ENCODE measurements around the gene SCN8A. TPM values are rescaled to one million over a fixed set of nuclear protein-coding genes. Genes with fewer than 3 reads are reported as not detected.
"Not testable (repeated sequence)": the region's sequence is repeated elsewhere in the genome, so short reads cannot be mapped to it uniquely, and the experiment has no call there.

Gene SCN8A
- 0.54 TPM for total RNA-seq

DNA sequence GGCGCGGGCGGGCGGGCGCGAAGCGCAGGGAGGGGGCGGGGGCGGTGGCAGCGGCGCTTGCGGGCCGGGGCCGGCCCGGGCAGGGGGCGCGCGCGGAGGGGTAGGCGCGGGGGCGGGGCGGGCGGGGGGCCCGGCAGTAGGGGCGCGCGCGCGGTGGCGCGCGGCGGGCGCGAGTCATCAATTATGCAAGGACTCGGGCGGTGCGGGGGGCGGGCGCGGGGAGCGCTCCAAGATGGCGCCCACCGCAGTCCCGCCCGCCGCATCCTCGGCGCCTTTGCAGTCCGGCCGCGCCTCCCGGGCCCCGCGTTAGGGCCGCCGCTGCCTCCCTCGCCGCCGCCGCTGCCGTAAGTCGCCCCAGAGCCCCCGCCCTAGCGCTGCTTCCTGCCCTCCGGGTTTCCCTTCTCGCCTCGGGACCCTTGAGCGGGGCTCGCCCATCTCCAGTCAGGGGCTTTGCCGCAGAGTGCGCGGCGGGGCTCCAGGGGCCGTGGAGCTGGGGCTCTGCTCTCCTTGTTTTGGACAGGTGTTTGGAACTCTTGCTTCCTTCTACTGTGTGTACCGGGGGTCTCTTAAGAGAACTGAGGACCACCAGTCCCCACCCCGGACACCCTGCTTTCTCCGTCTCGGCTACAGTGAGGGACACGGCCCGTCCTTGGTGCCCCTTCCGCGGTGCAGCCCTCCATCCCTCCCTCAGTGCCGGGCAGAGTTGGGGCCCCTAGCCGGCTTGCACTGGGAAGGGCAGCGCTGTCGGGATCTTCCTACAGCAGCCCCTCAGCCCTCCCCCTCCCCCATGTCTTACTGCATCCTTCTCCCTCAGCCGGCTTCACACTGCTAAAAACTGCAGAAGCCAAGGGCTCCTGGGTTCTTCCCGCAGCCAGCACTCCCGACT lies at the start of gene SCN8A:
Gene SCN8A (plus strand): TSS at position 218 of the 886 bp plus-strand sequence. CDS start 71,585 bp downstream, outside the sequence.
- peak in 2 of 3 donors; percentile 45 to 55 for DNase-seq (ENCODE audit: low read depth in 2 of 3, low spot score in 2 of 3)

DNA sequence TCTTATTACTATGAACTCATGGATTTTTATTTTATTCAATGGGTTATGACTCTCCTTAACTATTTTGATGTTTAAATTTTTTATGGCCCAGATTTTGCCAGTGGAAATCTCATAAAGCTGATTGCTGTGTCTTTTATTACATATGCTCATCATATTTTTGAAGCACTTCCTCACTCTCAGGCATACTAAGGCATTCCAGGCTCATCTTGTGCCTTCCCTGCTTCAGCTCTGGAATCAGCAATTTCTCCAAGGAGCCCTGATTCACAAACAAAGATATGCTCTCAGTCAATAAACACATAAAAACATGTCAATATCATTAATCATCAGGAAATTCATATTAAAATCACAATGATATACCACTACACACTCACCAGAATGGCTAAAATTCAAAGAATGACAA lies 44.9 kb upstream of the SCN8A start:
- no peak for DNase-seq (ENCODE audit: low read depth in 2 of 3, low spot score in 2 of 3)

DNA sequence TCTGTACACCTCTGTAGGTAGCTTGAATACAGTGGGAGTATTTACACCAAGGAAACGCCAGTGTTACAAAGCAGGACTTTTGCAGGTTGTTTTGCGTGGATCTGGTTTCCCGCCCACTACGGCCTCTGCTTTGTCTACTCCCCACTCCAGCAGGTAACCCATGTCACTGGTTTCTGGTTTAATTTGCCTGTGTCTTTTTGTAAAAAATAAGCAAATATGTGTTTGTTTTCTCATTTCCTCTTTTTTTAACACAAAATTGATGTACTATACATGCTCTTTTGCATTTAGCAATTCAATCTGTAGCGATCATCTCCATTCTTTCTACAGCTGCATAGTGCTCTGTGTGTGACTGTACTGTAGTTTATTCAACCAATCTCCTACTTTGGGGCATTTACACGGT lies 43.4 kb upstream of the SCN8A start:
- no peak for DNase-seq (ENCODE audit: low read depth in 2 of 3, low spot score in 2 of 3)

DNA sequence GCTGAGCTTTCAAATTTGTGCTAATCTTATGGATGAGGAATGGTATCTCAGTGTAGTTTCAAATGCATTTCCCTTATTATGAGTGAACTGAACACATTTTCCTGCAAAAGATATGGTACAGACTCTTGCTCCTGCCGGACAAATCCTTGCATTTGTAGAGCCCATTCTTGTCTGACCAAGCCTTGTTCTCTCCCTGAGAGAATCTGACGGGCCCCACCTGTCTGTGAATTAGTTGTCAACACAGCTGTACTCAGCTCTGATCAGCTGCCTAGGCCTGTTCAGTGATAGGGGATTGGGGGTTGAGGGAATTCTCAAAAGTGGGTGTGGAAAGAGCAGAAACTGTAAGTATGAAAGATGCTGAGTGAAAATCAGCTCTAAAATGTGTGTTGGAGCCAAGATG lies 42.8 kb upstream of the SCN8A start:
- no peak for DNase-seq (ENCODE audit: low read depth in 2 of 3, low spot score in 2 of 3)

DNA sequence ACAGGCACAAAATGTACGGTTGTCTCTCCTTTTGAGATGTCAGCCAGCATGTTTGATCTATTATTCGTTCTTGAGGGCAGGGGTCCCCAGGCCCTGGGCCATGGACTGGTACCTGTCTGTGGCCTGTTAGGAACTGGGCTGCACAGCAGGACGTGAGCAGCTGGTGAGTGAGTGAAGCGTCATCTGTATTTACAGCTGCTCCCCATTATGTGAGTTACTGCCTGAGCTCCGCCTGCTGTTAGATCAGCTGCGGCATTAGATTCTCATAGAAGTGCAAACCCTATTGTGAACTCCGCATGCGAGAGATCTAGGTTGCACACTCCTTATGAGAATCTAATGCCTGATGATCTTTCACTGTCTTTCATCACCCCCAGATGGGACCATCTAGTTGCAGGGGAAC lies 41.4 kb upstream of the SCN8A start:
- DNase-seq (ENCODE audit: low read depth in 2 of 3, low spot score in 2 of 3) = no peak

GRCh38 chr12:51568271-51569032 lies 22.6 kb upstream of the SCN8A start:
- DNase-seq (ENCODE audit: low read depth in 2 of 3, low spot score in 2 of 3) = not testable (repeated sequence)

DNA sequence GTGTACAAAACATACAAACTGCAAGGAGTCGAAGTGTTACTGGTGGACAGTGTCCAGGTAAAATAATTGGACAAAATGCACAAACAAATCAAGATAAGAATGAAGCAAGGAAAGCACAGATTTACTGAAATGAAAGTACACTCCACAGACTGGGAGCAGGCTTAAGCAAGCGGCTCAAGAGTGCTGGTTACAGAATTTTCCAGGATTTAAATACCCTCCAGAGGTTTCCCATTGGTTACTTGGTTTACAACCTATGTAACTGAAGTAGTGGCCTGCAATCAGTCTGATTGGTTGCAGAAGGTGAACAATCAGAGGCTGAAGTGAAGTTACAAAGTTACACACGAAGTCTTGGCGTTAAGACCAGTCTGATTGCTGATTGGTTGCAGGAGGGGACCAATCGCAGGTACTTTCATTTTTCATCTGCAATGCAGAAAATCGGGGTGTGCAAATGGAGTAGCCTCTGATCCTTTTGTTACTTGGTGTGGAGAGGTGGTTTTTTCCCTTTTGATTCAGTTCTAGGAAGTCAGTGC lies 11.6 kb upstream of the SCN8A start:
- DNase-seq (ENCODE audit: low read depth in 2 of 3, low spot score in 2 of 3) = no peak

DNA sequence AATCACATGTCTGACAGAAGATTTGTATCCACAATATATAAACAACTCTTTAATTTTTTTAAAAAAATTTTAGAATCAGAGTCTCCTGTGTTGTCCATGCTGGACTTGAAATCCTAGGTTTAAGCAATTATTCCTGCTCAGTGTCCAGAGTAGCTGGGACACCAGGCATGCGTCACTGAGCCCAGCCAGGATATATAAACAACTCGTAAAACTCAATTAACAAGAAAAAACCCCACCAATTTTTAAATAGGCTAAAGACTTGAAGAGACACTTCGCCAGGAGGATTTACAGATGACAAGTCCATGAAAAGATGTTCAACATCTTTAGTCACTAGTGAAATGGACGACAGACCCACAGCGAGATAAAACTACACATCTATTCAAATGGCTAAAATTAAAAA lies 2.0 kb upstream of the SCN8A start:
- no peak for DNase-seq (ENCODE audit: low read depth in 2 of 3, low spot score in 2 of 3)

- DNase-seq (ENCODE audit: low read depth in 2 of 3, low spot score in 2 of 3) = no peak
Measured at GRCh38 chr12:51589557-51590176, 1.4 kb upstream of the SCN8A start.

DNA sequence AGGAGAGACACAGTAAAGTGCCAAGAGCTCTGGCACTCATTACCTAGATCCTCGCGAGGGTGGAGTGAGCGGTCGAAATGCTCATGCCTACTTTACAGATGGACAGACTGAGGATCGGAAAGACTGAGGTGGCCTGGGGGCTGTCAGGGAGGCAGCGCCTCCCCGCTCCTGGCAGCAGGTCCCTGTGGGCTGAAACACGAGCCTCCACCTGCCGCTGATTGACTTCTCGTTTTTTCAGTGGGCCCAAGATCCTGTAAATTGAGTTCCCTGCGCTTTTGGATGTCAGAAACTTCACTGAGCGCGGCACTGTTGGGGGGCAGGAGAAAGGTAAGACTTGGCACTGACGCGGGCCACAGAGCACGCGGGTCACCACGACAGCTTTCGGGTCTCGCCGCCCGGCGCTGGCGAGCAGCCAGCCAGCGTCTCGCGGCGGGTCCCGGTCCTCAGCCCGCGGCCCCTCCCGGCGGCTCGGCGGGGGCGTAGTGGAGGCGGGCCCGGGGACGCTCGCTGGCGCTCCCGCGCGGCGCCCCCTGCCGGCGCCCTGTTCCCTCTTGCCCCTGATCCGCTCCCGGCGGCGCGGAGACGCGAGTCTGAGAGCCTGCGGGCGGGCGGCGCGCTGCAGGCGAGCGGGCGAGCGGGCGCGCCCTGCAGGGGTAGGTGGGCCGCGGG lies 552 bp upstream of the SCN8A start:
- DNase-seq (ENCODE audit: low read depth in 2 of 3, low spot score in 2 of 3) = peak; percentile 43 to 86 (median 85)

DNA sequence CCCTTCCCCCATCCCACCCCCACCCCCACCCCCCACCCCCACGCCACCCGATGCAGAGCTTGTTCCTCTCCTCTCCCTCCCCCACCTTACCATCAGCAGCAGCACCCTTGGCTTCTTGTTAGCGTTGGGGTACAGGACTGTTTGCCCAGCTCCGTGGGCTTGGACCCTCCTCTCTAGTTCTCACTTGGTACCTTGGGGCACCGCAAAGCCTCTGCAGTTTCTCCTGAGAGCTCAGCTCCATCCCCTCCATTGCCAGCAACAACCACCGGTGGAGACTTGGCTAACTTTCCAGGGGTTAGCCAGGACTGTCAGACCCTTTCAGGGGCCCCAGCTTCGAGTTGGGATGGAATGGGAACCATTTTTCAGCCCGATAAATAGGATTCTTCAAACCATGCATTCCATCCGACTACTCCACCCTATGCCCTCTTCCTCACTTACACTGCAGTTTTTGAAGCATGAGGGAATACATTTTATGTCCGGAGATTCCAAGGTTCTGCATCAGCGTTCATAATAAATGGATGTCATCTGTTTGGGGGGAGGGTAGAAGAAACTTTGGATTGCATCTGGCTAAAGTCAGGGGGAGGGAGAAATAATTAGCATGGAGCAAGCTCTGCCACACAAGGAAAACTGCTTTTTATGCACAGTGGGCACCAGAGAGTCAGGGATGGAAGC lies 1.1 kb downstream of the SCN8A start:
- no peak for DNase-seq (ENCODE audit: low read depth in 2 of 3, low spot score in 2 of 3)

DNA sequence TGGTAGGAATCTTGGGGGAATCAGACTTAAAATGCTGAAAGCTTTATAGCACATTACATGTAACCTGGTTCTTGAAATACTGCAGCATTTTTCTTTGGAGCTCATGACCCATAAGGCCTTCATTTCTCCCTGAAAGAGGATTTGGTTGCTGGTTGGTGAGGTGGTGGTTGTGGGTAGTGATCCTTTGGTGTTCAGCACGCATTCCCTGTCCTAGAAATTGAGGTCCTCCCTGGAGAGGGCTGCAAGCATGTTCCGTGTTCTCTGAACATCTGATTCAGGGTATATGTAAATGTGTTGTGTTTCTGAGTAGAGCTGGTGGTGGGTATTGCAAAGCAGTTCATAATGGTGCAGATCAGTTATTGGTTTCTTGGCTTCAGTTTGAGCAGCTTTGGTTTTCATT lies 2.0 kb downstream of the SCN8A start:
- no peak for DNase-seq (ENCODE audit: low read depth in 2 of 3, low spot score in 2 of 3)

DNA sequence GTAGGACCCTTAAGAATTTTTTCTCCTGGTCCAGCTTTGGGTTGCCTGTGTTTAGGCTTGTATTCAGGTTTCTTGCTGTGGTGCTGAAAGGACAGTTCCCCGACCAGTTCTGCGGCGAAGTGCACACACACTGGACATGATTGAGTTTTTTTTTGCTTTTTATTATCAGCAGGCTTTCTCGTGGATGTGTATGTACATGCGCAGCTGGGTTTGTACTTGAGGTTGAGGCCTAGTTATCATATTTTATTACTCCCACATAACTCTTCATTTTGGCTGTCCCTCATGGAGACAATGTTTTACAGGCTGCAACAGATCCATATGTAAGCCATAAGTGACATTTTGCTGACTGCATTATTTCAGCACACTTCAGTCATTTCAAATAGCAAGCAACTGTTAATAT lies 2.5 kb downstream of the SCN8A start:
- peak in 2 of 3 donors; percentile 52 to 69 for DNase-seq (ENCODE audit: low read depth in 2 of 3, low spot score in 2 of 3)

DNA sequence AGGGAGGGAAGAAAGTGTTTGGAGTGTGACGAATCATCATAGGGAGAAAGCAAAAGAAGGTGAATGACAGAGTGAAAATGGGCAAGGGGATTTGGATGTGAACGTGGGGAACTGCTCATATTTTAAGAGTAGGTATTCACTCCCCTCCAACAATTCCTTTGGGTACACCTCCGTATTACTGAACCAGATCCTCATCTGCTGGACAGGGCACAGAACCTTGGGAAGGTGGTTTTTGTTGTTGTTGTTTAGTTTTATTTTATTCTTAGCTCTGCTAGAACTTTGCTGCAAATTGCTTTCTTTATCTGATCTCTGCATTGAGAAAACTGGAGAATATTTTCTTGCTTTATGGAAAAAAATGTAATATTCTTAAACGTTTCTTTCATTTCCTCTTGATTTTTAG lies 7.1 kb downstream of the SCN8A start:
- no peak for DNase-seq (ENCODE audit: low read depth in 2 of 3, low spot score in 2 of 3)

DNA sequence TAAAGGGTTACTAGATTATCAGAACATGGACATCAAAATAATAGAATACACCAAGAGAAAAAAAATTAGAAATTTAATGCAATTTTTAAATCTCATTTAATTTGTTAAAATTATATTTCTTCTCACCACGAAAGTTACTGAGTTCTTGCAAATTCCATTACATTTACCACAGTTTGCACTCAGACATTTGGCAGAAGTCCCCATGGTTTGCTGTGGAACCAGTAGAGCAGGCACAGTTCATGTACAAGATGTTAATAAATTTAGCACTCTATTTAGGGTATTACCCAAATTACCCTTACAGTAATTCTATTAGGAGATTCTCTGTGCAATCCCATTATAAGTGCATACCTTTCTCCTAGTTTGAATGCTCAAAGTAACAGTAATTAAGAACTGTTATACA lies 9.7 kb downstream of the SCN8A start:
- no peak for DNase-seq (ENCODE audit: low read depth in 2 of 3, low spot score in 2 of 3)

- DNase-seq (ENCODE audit: low read depth in 2 of 3, low spot score in 2 of 3) = no peak
Measured at GRCh38 chr12:51601241-51601640, 10.2 kb downstream of the SCN8A start.

DNA sequence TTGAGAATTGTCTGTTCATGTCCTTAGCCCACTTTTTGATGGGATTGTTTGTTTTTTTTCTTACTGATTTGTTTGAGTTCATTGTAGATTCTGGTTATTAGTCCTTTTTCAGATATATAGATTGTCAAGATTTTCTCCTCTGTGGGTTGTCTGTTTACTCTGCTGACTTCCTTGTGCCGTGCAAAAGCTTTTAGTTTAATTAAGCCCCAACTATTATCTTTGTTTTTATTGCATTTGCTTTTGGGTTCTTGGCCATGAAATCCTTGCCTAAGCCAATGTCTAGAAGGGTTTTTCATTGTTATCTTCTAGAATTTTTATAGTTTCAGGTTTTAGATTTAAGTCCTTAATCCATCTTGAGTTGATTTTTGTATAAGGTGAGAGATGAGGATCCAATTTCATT lies 14.9 kb downstream of the SCN8A start:
- DNase-seq (ENCODE audit: low read depth in 2 of 3, low spot score in 2 of 3) = not testable (repeated sequence)

DNA sequence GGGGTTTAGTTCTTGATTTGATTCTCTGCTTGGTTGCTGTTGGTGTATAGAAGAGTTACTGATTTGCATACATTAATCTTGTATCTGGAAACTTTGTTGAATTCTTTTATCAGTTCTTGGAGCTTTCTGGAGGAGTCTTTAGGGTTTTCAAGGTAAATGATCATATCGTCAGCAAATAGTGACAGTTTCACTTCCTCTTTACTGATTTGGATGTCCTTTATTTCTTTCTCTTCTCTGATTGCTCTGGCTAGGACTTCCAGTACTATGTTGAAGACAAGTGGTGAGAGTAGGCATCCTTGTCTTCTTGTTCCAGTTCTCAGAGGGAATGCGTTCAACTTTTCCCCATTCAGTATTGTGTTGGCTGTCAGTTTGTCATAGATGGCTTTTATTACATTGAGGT lies 16.2 kb downstream of the SCN8A start:
- DNase-seq (ENCODE audit: low read depth in 2 of 3, low spot score in 2 of 3) = not testable (repeated sequence)

- DNase-seq (ENCODE audit: low read depth in 2 of 3, low spot score in 2 of 3) = no peak
Measured at GRCh38 chr12:51620448-51620847, 29.4 kb downstream of the SCN8A start.

Measured in hematopoietic multipotent progenitor cell (in vitro differentiated cells).